HG03139 (cell line): ENCODE measurements around the gene LBHD1.
"Not testable (repeated sequence)": the region's sequence is repeated elsewhere in the genome, so short reads cannot be mapped to it uniquely, and the experiment has no call there.

Source experiments
- ATAC-seq: cut with Tn5 transposase; IDR thresholded peaks from one replicate; pipeline ENCODE4 v1.9.1; 2021; ENCODE audit not compliant: unreplicated experiment

Gene LBHD1

DNA sequence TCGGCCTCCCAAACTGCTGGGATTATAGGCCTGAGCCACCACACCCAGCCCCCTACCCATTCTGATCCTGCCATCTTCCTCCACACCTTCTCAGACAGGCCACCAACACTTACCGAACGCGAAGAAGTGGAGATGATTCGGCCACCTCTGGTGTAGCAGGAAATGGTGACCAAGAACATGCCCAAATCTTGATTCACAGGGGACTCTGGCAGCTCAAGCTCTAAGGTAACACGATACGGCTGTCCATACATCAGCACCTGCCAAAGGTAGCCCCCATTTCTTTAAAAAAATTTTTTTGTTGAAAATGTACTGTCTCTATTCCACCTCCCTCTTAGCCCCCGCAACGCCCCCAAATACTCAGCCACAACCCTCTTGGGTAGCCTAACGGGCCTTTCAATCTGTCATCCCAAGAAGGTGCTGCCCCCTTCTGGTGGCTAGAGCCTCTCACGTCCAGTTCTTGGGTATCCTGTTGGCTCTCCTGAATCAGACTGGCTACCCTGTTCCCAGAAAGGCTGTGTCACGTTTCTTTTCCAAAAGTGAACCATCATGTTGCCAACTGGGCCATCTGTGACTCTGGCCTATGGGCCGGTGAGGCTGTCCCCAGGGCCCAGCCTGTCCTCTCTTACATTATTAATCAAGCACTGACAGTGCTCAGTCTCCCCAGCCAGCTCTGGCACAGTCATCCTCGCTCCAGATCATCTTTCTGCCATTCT lies 22.5 kb upstream of the LBHD1 start:
- no peak for ATAC-seq

DNA sequence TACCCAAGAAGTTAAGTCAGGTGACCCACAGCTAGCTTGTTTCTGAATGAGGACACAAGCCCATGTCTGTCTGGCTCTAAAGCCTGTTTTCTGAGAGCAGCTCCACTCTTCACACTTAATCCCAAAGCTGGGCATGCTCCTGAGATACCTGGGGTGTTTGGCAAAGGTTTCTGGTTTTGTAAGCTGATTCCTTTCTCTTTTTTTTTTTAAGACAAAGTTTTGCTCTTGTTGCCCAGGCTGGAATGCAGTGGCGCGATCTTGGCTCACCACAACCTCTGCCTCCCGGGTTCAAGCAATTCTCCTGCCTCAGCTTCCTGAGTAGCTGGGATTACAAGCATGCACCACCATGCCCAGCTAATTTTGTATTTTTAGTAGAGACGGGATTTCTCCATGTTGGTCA lies 21.6 kb upstream of the LBHD1 start:
- not testable (repeated sequence) for ATAC-seq

DNA sequence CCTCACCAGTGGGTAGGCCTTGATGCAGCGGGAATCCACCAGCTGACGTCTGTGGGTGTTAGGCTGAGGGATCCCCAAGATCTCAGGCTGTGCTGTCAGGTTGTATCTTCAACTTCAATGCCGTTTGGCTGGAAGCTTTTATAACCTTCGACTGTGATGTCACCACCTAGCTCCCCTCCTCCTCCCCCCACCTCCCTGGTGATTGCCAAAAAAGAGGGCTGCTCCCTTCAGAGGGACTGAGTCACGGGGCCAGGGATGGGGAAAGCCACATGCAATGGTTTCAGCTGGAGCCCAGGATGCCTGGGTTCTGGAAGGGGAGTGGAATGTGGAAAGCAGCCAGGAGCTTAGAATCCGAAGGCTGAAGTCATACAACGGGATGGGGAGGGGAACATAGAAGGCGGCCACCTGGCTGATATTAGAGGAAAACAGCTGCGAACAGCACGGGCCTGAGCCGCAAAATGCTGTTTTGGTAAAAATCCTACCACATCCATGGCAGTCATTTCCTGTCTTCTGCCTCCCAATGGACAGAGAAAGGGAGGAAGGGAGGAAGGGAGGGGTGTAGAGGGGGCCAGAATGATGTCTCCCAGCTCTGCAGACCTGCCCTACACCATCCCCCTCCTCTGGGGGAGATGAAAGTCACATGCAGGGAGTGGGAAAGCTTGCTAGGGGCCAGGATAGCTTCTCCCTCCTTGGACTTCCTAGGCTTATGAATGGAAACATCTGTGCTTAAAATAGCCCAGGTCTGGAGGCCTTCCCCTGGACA lies 17.5 kb upstream of the LBHD1 start, which contains the start of gene LRRN4CL:
TSS of gene LRRN4CL (minus strand) at position 110 of the 763 bp plus-strand sequence. CDS start 1,022 bp downstream, outside the sequence.
- no peak for ATAC-seq

DNA sequence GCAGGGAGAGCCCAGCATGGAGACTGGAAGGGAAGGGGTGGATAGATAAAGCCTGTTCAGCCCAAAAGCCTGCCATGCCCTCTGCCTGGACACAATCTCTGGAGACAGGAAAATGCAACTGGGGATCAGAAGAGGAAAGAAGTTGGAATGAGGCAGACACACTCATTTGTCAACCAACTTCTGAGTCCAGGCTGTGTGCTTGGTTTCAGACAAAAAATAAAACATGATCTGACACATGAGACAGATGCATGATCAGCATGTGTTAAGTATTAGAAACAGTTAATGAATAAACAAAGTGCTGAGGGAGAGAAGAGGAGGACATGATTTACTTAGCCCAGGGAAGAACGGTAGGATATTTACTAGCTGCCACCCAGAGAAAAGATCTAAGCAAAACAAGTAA lies 16.4 kb upstream of the LBHD1 start:
- ATAC-seq, result no peak

DNA sequence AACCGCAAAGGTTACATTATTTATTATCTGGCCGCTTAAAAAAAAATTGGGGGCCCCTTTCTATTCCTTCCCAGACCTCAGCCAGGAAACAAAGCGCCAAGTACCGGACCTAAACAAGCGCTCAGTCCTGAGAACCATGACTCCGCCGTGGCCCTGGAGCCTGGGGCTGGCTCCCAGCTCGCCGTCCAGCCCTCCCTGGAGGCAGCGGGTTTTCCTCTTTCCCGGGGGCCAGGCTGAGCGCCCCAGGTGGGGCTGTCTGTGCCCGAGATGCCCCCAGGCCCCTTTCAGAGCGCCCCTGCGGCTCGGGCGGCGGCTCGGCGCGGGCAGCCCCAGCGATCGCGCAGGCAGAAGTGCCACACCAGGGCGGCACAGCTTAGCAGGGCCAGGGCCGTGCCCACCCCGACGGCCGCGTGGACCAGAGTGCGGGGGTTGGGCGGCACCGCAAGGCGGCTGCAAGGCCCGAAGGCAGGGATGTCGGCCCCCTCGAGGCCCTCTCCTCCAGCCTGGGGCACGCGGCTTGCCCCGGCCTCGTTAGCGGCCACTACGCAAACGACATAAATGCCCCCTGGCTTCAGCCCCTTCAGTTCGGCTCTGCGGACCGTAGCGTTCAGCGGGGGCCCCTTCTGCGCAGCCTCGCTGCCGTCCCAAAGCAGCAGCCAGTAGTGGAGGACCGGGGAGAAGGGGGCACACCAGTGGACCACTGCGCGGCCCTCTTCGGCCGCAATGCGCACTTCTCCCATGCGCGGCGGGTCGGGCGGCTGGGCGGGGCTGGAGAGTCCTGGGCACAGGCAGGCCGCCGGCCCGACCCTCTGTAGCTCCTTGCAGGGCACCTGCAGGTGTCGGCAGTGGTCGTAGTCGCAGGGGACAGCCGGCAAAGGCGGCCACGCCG lies 15.7 kb upstream of the LBHD1 start:
- ATAC-seq, result no peak

DNA sequence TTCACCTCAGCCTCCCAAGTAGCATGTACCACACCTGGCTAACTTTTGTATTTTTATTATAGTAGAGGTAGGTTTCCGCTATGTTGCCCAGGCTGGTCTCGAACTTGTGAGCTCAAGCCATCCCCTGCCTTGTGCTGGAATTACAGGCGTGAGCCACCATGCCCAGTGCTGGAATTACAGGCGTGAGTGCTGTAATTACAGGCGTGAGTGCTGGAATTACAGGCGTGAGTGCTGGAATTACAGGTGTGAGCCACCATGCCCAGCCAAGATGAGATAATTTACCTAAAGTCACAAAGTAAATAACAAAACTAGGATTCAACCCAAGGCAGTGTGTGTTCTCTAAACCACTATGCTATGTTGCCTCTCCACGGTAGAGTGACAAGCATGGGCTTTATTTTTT lies 10.5 kb upstream of the LBHD1 start:
- ATAC-seq, result no peak

DNA sequence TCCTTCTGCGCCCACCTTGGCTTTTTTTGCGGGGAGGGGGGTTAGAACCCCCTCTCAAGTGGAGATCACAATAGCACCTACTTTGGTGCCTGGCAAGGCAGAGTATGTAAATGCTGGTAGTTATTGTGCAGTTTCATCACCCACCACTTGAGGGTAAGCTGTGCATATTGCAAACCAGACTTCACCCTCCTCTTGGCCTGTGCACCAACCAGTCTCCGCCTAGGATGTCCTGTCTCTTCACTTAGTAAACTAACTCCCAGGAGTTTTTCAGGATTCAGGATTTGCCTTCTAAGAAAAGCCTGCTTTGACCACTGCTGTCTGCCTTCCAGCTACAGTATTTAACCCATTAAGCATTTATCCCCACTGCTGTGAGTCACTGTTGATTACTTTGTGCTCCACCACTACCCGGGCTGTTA lies 8.8 kb upstream of the LBHD1 start:
- ATAC-seq, result no peak

DNA sequence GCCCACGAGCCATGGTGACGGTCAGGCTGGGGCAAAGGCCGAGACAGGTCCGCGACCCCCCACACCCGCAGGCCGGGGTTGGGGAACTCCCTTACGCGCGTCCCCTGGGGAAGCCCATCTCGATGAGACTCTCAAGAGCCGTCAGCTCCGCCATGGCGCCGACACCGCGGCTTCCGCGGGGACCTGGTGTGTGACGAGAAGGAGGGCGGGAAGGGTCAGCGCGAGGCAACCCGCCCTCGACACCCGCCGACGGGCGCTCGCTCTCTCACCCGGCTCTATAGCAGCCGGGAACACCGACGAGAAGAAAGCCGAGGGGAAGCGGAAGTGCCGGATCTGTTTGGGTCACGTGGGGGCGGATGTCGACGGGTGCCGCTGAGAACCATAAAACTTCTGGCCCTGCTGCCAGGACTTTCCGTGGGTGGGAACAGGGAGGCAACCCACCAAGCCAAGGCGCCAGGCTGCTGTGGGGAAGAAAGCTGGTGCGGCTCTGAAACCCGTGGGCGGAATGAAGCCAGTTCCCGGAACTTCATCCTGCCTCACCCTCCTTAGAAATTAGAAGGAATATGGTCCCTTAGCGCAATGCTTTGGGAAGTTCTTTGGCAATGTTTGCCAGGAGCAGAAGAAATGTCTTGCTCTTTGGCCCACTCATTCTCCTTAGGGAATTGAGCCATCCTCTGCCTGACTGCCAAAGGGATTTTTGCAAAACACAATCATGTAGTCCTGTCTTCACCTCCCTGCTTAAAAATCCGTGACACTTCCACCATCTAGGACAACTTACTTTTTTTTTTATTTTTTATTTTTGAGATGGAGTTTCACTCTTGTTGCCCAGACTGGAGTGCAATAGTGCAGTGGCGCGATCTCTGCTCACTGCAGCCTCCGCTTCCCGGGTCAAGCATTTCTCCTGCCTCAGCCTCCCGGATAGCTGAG lies 7.0 kb upstream of the LBHD1 start, which contains the start of gene UBXN1:
TSS of gene UBXN1 (minus strand) at position 304 of the 927 bp plus-strand sequence. CDS start at position 154, 150 bp downstream.
- ATAC-seq, result peak; percentile 68

DNA sequence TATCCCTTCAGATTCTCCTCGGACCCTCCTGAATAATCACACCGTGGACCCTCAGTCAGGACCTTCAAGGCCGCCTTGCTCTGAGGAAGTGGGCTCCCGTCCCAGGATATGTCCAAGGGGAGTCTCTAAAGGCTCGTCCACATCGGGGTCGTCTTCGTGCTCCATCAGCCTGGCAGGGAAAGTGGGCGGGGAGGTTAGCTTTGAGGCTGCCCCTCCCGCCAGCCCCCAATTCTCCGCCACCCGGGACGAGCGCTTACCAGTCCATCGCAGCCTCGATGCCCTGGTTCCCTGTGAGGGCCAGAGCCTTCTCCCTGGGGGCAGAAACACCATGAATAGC lies 6.3 kb upstream of the LBHD1 start:
- ATAC-seq, result no peak

DNA sequence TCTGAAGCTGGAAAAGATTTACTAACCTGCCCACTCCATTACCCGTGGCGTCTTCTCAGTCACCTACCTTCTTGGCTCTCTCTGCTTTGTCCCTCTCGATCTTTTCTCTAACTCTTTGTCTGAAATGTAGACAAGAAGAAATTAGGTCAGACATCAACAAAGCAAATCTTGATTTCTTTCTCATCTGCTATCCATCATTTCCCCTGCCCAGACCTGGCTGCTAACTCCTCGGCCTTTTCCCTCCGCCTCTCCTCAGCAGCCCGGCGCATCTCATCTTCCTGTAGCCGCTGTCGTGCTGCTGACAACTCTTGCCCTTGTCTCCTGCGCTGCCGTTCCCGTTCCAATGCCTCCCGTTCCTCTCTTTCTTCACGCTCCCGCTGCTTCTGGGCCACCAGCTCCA lies 5.6 kb upstream of the LBHD1 start:
- no peak for ATAC-seq

DNA sequence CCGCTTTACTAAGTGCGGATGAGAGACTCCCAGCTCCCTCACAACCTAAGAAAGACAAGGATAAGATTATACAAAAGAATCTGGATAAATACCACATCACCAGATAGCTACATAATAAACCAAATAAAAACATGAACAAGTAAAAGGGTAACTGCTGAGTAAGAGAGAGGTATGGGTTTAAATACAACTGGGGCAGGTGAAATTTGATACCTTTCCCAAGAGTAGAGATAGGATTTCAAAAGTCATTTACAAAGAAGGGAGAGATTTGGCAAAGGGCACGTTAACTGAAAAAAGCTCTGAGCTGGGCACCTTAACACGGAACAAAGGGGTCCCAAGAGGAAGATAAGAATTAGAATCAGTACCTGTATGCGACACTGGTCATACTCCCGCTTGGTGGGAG lies 5.1 kb upstream of the LBHD1 start:
- ATAC-seq, result no peak

DNA sequence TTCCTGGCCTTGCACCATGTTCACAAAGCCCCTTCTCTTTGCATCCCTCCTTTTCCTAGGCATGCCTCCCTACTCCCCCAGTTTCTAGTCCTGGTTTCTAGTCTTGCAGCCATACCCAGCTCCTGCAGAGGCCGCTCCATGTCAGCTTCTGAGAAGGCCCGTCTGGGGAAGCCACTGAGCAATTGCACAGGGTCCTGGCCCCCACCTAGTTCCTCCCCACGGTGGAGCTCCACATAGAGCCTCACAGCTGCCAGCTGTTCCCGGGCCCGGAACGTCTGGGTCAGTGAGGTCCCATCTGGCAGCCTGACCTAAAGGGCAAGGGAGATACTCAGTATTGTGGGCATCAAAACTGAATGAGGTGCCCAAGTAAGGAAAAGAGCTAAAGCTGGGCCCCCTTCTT lies 4.6 kb upstream of the LBHD1 start:
- ATAC-seq, result no peak

DNA sequence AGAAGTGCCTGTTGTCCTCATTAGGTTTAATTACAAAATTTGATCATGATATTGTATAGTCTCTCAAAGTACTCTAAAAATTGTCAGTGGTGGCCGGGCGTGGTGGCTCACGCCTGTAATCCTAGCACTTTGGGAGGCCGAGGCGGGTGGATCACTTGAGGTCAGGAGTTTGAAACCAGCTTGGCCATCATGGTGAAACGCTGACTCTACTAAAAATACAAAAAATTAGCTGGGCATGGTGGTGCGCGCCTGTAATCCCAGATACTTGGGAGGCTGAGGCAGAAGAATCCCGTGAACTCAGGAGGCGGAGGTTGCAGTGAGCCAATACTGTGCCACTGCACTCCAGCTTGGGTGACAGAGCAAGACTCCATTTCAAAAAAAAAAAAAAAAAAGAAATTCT lies 3.3 kb upstream of the LBHD1 start:
- ATAC-seq, result not testable (repeated sequence)

DNA sequence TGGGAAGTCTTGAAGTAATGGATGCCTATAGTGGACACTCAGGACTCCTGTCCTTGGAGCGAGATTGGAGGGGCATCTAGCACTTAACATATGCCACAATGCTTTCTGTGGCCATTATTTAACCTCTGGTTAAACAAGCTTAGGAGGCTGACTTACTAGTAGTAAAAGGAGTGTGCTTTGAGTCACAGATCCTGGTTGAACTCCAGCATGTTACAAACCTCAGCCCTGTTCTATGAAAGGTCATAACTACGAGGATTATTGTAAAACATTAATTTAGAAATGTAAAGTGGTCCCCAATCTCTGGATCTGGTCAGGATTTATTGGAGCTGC lies 1.1 kb upstream of the LBHD1 start:
- no peak for ATAC-seq

DNA sequence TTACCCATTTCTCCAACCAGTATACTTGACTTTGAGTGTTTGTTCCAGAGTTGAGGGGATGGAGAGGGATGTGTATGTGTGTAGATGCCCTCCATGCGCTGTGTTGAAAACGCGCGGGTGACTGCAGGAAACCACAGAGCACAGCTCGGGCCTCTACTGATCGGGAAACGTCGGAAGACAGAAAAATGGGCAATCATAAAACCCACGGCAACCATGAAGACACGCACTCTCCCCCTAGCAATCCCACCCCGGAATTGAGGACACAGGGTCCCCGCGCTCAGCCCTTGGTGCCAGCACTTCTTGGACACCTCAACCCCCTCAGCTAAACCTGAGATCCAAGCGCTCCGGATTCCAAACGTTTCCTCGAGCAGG lies 845 bp downstream of the LBHD1 start:
- no peak for ATAC-seq

DNA sequence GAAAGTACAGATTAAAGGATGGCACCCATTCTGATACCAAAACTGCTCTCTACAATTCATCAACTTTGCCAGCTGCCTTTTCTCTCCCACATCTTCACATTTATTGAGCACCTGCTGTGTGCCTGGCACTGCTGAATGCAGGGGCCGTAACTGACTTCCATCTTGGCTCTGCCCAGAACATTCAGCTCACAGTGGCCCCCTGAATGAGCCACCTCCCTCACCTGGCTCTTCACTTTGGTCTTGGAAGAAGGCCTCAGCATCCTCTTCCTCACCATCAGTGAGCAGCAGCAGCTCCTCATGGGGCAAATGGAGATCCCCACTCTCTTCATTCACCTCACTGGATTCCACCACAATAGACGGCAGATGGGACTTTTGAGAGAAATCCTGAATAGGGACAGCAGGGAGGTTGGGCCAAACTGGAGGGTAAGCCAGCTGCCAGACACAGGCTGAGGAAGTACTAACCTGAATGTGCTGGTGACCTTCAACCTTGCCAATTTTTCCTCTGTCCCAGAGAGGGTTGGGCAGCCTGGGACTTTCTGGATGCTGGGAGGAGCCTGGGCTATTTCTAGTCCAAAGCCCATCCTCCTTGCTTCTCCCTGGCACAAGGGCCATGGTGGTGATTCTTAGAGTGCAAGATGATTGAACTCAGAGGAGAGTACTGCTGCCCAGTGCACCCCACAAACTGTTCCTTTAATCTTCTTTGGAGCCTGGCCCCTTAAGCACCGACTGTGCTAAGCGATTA lies 2.5 kb downstream of the LBHD1 start:
- ATAC-seq, result no peak

DNA sequence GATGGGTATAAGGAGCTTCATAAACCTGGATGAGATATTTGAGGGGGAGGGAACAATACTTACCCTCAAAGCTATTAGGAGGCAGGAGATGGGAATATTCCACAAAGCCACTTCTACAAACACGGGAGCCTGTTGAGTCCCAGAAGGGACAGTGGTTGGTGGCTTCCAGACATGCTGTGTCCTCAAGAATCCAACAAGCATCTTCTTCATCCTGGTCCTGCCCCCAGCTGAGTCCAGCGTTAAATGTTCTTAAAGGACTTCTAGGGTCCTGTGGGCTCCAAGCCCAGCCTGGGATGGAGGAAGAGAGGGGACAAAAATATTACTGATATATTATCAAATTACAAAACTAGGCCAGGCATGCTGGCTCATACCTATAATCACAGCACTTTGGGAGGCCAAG lies 4.6 kb downstream of the LBHD1 start:
- ATAC-seq, result no peak

DNA sequence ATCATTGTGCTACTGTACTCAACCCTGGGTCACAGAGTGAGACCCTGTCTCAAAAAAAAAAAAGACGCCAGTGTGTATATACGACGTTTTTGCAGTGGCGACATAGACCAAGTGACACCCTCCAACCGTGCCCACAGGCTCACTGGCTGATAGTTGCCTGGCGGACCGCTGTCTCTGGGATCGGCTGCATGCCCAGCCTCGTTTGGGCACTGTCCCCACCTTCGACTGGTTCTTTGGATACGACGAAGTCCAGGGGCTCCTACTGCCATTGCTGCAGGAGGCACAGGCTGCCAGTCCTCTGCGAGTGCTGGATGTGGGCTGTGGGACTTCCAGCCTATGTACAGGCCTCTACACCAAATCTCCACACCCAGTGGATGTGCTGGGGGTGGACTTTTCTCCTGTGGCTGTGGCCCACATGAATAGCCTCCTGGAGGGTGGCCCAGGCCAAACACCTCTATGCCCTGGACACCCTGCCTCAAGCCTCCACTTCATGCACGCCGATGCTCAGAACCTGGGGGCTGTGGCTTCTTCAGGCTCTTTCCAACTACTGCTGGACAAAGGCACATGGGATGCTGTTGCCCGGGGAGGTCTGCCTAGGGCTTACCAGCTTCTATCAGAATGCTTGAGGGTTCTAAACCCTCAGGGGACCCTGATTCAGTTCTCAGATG lies 5.7 kb downstream of the LBHD1 start:
- no peak for ATAC-seq

DNA sequence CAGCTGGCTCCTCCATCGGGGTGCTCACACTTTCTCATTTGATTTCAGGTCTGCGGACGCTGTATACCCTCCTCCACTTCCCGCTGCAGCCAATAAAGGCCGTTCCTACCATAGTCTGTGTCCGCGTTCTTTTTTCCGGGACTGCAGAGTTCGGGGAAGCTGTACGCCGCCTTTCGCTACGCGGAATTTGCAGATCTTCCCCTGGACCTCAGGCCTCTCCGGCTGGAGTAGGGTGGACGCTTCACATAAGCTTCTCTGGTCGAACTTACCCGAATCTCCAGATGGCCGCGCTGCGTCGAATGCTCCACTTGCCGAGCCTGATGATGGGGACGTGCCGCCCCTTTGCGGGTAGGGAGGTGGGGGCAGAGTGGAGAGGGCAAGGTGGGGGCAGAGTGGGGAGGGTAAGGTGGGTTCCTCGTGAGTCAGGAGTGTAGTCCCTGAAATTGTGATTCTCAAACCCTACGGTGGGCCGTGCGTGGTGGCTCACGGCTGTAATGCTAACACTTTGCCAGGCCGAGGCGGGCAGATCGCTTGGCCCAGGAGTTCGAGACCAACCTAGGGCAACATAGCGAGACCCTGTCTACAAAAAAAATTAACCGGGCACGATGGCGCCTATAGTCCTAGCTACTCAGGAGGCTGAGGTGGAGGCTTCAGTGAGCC lies 6.3 kb downstream of the LBHD1 start:
- ATAC-seq, result peak; percentile 12
